ENCODE results near the gene FADS2.

Gene FADS2

GRCh38 chr11:61910187-61911127 is 82.4 kb downstream of the FADS2 start:
- TF ChIP-seq LEF1 (IDR thresholded peaks at IDR 0.05; ENCODE audit: borderline replicate concordance) = no peak
- TF ChIP-seq ARNT (IDR thresholded peaks at IDR 0.05) = no peak
- no peak for TF ChIP-seq ZNF384 (IDR thresholded peaks at IDR 0.05)
- TF ChIP-seq PKNOX1 (IDR thresholded peaks at IDR 0.05) = no peak
- no peak for TF ChIP-seq CTBP1 (IDR thresholded peaks at IDR 0.05; ENCODE audit: borderline replicate concordance)
- TF ChIP-seq NFRKB (IDR thresholded peaks at IDR 0.05) = no peak
- TF ChIP-seq SP1 (IDR thresholded peaks at IDR 0.05) = no peak
- no peak for TF ChIP-seq L3MBTL2 (conservative IDR thresholded peaks at IDR 0.05)
- ChIA-PET POLR2A (no interaction called here), CTCF (interaction anchor here (0.9 to 2.0 kb wide), 3 partner anchors 11 to 172 kb away, joined by 3 to 8 read pairs (median 6); no protein-coding TSS in a partner anchor)
- DNase-seq (ENCODE audit: extremely low spot score) = no peak

GRCh38 chr11:61911128-61911700 is 83.1 kb downstream of the FADS2 start:
- ChIA-PET POLR2A (no interaction called here), CTCF (interaction anchor here (2.0 kb wide), 1 partner anchor 12 kb away, joined by 8 read pairs; no protein-coding TSS in a partner anchor)
- no peak for DNase-seq (ENCODE audit: extremely low spot score)
- no peak for TF ChIP-seq SP1 (IDR thresholded peaks at IDR 0.05)
- no peak for TF ChIP-seq FOXM1 (IDR thresholded peaks at IDR 0.05; ENCODE audit: borderline replicate concordance)
- TF ChIP-seq L3MBTL2 (conservative IDR thresholded peaks at IDR 0.05) = no peak
- no peak for TF ChIP-seq FOXA1 (IDR thresholded peaks at IDR 0.05)
- no peak for TF ChIP-seq TARDBP (IDR thresholded peaks at IDR 0.05)
- no peak for TF ChIP-seq ELF4 (IDR thresholded peaks at IDR 0.05)
- no peak for TF ChIP-seq NFRKB (IDR thresholded peaks at IDR 0.05)
- TF ChIP-seq ARNT (IDR thresholded peaks at IDR 0.05) = no peak
- TF ChIP-seq SUZ12 (IDR thresholded peaks at IDR 0.05) = no peak
- TF ChIP-seq BHLHE40 (IDR thresholded peaks at IDR 0.05; ENCODE audit: borderline replicate concordance) = no peak
- TF ChIP-seq CTBP1 (IDR thresholded peaks at IDR 0.05; ENCODE audit: borderline replicate concordance) = no peak
- TF ChIP-seq FOXK2 (IDR thresholded peaks at IDR 0.05) = no peak
- TF ChIP-seq PKNOX1 (IDR thresholded peaks at IDR 0.05) = no peak
- no peak for TF ChIP-seq HDGF (IDR thresholded peaks at IDR 0.05; ENCODE audit: borderline replicate concordance)
- no peak for TF ChIP-seq ZNF384 (IDR thresholded peaks at IDR 0.05)
- TF ChIP-seq LEF1 (IDR thresholded peaks at IDR 0.05; ENCODE audit: borderline replicate concordance) = no peak

GRCh38 chr11:61911701-61912529 is 83.8 kb downstream of the FADS2 start:
- ChIA-PET POLR2A (no interaction called here), CTCF (no interaction called here)
- no peak for TF ChIP-seq SP1 (IDR thresholded peaks at IDR 0.05)
- no peak for TF ChIP-seq LEF1 (IDR thresholded peaks at IDR 0.05; ENCODE audit: borderline replicate concordance)
- no peak for TF ChIP-seq FOXK2 (IDR thresholded peaks at IDR 0.05)
- TF ChIP-seq CTBP1 (IDR thresholded peaks at IDR 0.05; ENCODE audit: borderline replicate concordance) = no peak
- no peak for TF ChIP-seq FOXM1 (IDR thresholded peaks at IDR 0.05; ENCODE audit: borderline replicate concordance)
- no peak for TF ChIP-seq SUZ12 (IDR thresholded peaks at IDR 0.05)
- TF ChIP-seq TARDBP (IDR thresholded peaks at IDR 0.05) = no peak
- DNase-seq (ENCODE audit: extremely low spot score) = no peak

GRCh38 chr11:61912530-61912898 is 84.4 kb downstream of the FADS2 start:
- no peak for DNase-seq (ENCODE audit: extremely low spot score)
- no peak for TF ChIP-seq ZNF384 (IDR thresholded peaks at IDR 0.05)
- TF ChIP-seq CTBP1 (IDR thresholded peaks at IDR 0.05; ENCODE audit: borderline replicate concordance) = no peak
- TF ChIP-seq L3MBTL2 (conservative IDR thresholded peaks at IDR 0.05) = no peak
- TF ChIP-seq TARDBP (IDR thresholded peaks at IDR 0.05) = no peak
- TF ChIP-seq PKNOX1 (IDR thresholded peaks at IDR 0.05) = no peak
- TF ChIP-seq SUZ12 (IDR thresholded peaks at IDR 0.05) = no peak
- TF ChIP-seq BHLHE40 (IDR thresholded peaks at IDR 0.05; ENCODE audit: borderline replicate concordance) = no peak
- no peak for TF ChIP-seq FOXM1 (IDR thresholded peaks at IDR 0.05; ENCODE audit: borderline replicate concordance)
- TF ChIP-seq SP1 (IDR thresholded peaks at IDR 0.05) = no peak
- no peak for TF ChIP-seq FOXA1 (IDR thresholded peaks at IDR 0.05)
- TF ChIP-seq LEF1 (IDR thresholded peaks at IDR 0.05; ENCODE audit: borderline replicate concordance) = no peak
- no peak for TF ChIP-seq FOXK2 (IDR thresholded peaks at IDR 0.05)
- no peak for TF ChIP-seq ARNT (IDR thresholded peaks at IDR 0.05)
- TF ChIP-seq NFRKB (IDR thresholded peaks at IDR 0.05) = no peak
- TF ChIP-seq HDGF (IDR thresholded peaks at IDR 0.05; ENCODE audit: borderline replicate concordance) = no peak
- TF ChIP-seq ELF4 (IDR thresholded peaks at IDR 0.05) = no peak
- CTCF ChIA-PET = no interaction called here
- POLR2A ChIA-PET = no interaction called here

- DNase-seq (ENCODE audit: extremely low spot score) = no peak
- CTCF ChIA-PET = no interaction called here
- TF ChIP-seq FOXK2 (IDR thresholded peaks at IDR 0.05) (no peak), CTBP1 (IDR thresholded peaks at IDR 0.05; ENCODE audit: borderline replicate concordance) (no peak), ARNT (IDR thresholded peaks at IDR 0.05) (no peak), FOXA1 (IDR thresholded peaks at IDR 0.05) (no peak), NFRKB (IDR thresholded peaks at IDR 0.05) (no peak), HDGF (IDR thresholded peaks at IDR 0.05; ENCODE audit: borderline replicate concordance) (no peak), PKNOX1 (IDR thresholded peaks at IDR 0.05) (no peak), ZNF384 (IDR thresholded peaks at IDR 0.05) (no peak), TARDBP (IDR thresholded peaks at IDR 0.05) (no peak), SP1 (IDR thresholded peaks at IDR 0.05) (no peak), BHLHE40 (IDR thresholded peaks at IDR 0.05; ENCODE audit: borderline replicate concordance) (no peak), LEF1 (IDR thresholded peaks at IDR 0.05; ENCODE audit: borderline replicate concordance) (no peak), L3MBTL2 (conservative IDR thresholded peaks at IDR 0.05) (no peak), FOXM1 (IDR thresholded peaks at IDR 0.05; ENCODE audit: borderline replicate concordance) (no peak), SUZ12 (IDR thresholded peaks at IDR 0.05) (no peak), ELF4 (IDR thresholded peaks at IDR 0.05) (no peak)
- POLR2A ChIA-PET = no interaction called here
Measured at GRCh38 chr11:61912991-61913698, 85.0 kb downstream of the FADS2 start.

All from HEK293T (cell line).